Ishikawa (cell line): ENCODE measurements around the gene PERCC1.

Experiments used
- CEBPB ChIP-seq: IDR thresholded peaks from 2 replicates; pipeline ENCODE4 v1.6.1; 2012
- CREB1 ChIP-seq: IDR thresholded peaks from 2 replicates; pipeline ENCODE4 v1.6.1; 2012; ENCODE audit warnings: low read depth
- EGR1 ChIP-seq: IDR thresholded peaks from 2 replicates; pipeline ENCODE4 v1.6.1; 2012
- EP300 ChIP-seq: IDR thresholded peaks from 2 replicates; pipeline ENCODE4 v1.6.1; 2012; ENCODE audit warnings: borderline replicate concordance
- FOXM1 ChIP-seq: IDR thresholded peaks from 2 replicates; pipeline ENCODE4 v1.6.1; 2012; ENCODE audit warnings: low read depth, borderline replicate concordance
- NFIC ChIP-seq: IDR thresholded peaks from 2 replicates; pipeline ENCODE4 v1.6.1; 2012
- RAD21 ChIP-seq: IDR thresholded peaks from 2 replicates; pipeline ENCODE4 v1.6.1; 2012; ENCODE audit warnings: low read depth
- TAF1 ChIP-seq: IDR thresholded peaks from 2 replicates; pipeline ENCODE4 v1.6.1; 2012; ENCODE audit warnings: low read depth, mild to moderate bottlenecking
- TEAD4 ChIP-seq: IDR thresholded peaks from 2 replicates; pipeline ENCODE4 v1.6.1; 2012
- YY1 ChIP-seq: IDR thresholded peaks from 2 replicates; pipeline ENCODE4 v1.6.1; 2012; ENCODE audit warnings: low read depth
- ZBTB7A ChIP-seq: IDR thresholded peaks from 2 replicates; pipeline ENCODE4 v1.6.1; 2012; ENCODE audit warnings: low read depth
- TF ChIP-seq, protein P1 (sequence below): IDR thresholded peaks from 2 replicates; pipeline ENCODE4 v1.6.1; 2012; ENCODE audit warnings: low read depth, mild to moderate bottlenecking
- TF ChIP-seq, protein P2 (sequence below): IDR thresholded peaks from 2 replicates; pipeline ENCODE4 v1.6.1; 2012
- TF ChIP-seq, protein P3 (sequence below): IDR thresholded peaks from 2 replicates; pipeline ENCODE4 v1.6.1; 2012

DNA sequence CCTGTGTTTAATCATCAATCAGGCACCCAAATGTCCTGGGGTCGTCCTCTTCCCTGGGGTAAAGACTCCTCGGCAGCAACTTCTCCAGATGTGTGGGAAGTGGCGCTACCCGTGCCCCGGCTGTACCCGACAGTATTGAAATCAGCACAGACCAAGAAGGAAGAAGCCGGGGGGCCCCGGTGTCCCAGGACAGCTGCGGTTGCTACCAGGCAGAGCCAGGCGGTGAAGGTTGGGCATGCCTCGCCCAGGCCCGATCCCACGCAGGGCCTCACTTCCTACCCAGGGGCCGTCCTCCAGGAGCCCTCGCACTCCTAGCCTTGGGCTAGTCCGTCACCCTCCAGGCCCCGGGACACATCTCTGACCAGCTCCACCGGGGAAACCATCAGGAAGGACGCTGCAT is 22.4 kb downstream of the PERCC1 start:
- TF ChIP-seq, protein P1, sequence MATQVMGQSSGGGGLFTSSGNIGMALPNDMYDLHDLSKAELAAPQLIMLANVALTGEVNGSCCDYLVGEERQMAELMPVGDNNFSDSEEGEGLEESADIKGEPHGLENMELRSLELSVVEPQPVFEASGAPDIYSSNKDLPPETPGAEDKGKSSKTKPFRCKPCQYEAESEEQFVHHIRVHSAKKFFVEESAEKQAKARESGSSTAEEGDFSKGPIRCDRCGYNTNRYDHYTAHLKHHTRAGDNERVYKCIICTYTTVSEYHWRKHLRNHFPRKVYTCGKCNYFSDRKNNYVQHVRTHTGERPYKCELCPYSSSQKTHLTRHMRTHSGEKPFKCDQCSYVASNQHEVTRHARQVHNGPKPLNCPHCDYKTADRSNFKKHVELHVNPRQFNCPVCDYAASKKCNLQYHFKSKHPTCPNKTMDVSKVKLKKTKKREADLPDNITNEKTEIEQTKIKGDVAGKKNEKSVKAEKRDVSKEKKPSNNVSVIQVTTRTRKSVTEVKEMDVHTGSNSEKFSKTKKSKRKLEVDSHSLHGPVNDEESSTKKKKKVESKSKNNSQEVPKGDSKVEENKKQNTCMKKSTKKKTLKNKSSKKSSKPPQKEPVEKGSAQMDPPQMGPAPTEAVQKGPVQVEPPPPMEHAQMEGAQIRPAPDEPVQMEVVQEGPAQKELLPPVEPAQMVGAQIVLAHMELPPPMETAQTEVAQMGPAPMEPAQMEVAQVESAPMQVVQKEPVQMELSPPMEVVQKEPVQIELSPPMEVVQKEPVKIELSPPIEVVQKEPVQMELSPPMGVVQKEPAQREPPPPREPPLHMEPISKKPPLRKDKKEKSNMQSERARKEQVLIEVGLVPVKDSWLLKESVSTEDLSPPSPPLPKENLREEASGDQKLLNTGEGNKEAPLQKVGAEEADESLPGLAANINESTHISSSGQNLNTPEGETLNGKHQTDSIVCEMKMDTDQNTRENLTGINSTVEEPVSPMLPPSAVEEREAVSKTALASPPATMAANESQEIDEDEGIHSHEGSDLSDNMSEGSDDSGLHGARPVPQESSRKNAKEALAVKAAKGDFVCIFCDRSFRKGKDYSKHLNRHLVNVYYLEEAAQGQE: no peak
- TF ChIP-seq EGR1 (no peak), YY1 (no peak), CEBPB (no peak), FOXM1 (no peak), EP300 (no peak), NFIC (no peak), TAF1 (no peak), RAD21 (no peak), CREB1 (no peak), ZBTB7A (no peak), TEAD4 (no peak)
- TF ChIP-seq, protein P2, sequence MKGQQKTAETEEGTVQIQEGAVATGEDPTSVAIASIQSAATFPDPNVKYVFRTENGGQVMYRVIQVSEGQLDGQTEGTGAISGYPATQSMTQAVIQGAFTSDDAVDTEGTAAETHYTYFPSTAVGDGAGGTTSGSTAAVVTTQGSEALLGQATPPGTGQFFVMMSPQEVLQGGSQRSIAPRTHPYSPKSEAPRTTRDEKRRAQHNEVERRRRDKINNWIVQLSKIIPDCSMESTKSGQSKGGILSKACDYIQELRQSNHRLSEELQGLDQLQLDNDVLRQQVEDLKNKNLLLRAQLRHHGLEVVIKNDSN: no peak
- TF ChIP-seq, protein P3, sequence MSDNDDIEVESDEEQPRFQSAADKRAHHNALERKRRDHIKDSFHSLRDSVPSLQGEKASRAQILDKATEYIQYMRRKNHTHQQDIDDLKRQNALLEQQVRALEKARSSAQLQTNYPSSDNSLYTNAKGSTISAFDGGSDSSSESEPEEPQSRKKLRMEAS: no peak
